Measurements from ENCODE around the gene IRGQ.

- TF ChIP-seq EZH2 (IDR thresholded peaks at IDR 0.05; ENCODE audit: borderline replicate concordance, low read depth, low read length, severe bottlenecking) (no peak), CTCF (IDR thresholded peaks at IDR 0.05; ENCODE audit: extremely low read depth in 1 of 2, insufficient read depth in 1 of 2, low read depth in 1 of 2, low read length in 2 of 2) (no peak), JUN (IDR thresholded peaks at IDR 0.05; ENCODE audit: borderline replicate concordance, insufficient read depth, insufficient read length, low read depth) (no peak), POLR2AphosphoS5 (IDR thresholded peaks at IDR 0.05; ENCODE audit: insufficient read depth, low read depth, low read length) (no peak), MAX (IDR thresholded peaks at IDR 0.05; ENCODE audit: insufficient read depth, insufficient read length) (no peak)
Observed at GRCh38 chr19:43545981-43546380, 50.0 kb downstream of the IRGQ start.
